Liver (tissue), 9 donors: Measurements from ENCODE around the gene CIC. TPM values are rescaled to one million over a fixed set of nuclear protein-coding genes. Genes with fewer than 3 reads are reported as not detected.
A peak's percentile ranks its signal among the peaks of the same experiment; 100 is the strongest.

Source experiments
- DNase-seq: peaks from one replicate; pipeline ENCODE4 v3.0.0-alpha.2; 2017; ENCODE audit warnings: low spot score
- H3K27ac ChIP-seq, 2 donors: one replicate each; pipeline ENCODE4 v1.7.0; 2013; ENCODE audit warnings: inconsistent platforms in 2 of 2, low read length in 2 of 2, control low read depth in 1 of 2, low read depth in 1 of 2, mild to moderate bottlenecking in 1 of 2
- H3K27me3 ChIP-seq, 4 donors: one replicate each; pipeline versions ENCODE4 v1.6.1 to v1.7.0; 2013; ENCODE audit warnings: low read length in 3 of 4, inconsistent platforms in 1 of 4, mild to moderate bottlenecking in 1 of 4, moderate library complexity in 1 of 4; ENCODE audit not compliant: control insufficient read depth in 4 of 4, insufficient read depth in 4 of 4
- H3K36me3 ChIP-seq, 4 donors: one replicate each; pipeline versions ENCODE4 v1.6.1 to v1.7.0; 2013; ENCODE audit warnings: low read length in 3 of 4, mild to moderate bottlenecking in 3 of 4, low read depth in 1 of 4, moderate library complexity in 1 of 4; ENCODE audit not compliant: control insufficient read depth in 4 of 4, insufficient read depth in 3 of 4
- H3K4me1 ChIP-seq, 4 donors: one replicate each; pipeline versions ENCODE4 v1.6.1 to v1.7.0; 2013; ENCODE audit warnings: low read length in 3 of 4, mild to moderate bottlenecking in 3 of 4, moderate library complexity in 1 of 4; ENCODE audit not compliant: control insufficient read depth in 4 of 4, insufficient read depth in 4 of 4
- H3K4me3 ChIP-seq, 3 donors: one replicate each; pipeline versions ENCODE4 v1.6.1 to v1.7.0; 2013; ENCODE audit warnings: low read length in 3 of 3, control low read depth in 1 of 3, low read depth in 1 of 3, mild to moderate bottlenecking in 1 of 3
- H3K9ac ChIP-seq, 2 donors: one replicate each; pipeline ENCODE4 v1.7.0; 2013; ENCODE audit warnings: low read length in 2 of 2, mild to moderate bottlenecking in 2 of 2, moderate library complexity in 2 of 2, control low read depth in 1 of 2, low read depth in 1 of 2
- H3K9me3 ChIP-seq, 4 donors: one replicate each; pipeline versions ENCODE4 v1.6.1 to v1.7.0; 2013; ENCODE audit warnings: low read length in 3 of 4; ENCODE audit not compliant: control insufficient read depth in 4 of 4
- CTCF ChIP-seq: fragments of 150-350 bp; IDR thresholded peaks from 2 replicates; pipeline ENCODE4 v1.5.1; 2017; ENCODE audit warnings: improper control_type of control experiment, low read depth, low read length; ENCODE audit not compliant: missing input control
- EGR1 ChIP-seq, 2 donors: IDR thresholded peaks; 2 replicates each; pipeline ENCODE4 v1.6.1; 2016 to 2018; ENCODE audit warnings: antibody characterized with exemption in 2 of 2, low read depth in 2 of 2
- FOXA2 ChIP-seq: IDR thresholded peaks from 2 replicates; pipeline ENCODE4 v1.6.1; 2016; ENCODE audit warnings: antibody characterized with exemption
- GABPA ChIP-seq, 2 donors: IDR thresholded peaks in 1 of 2; conservative IDR thresholded peaks in 1 of 2; 2 replicates each; pipeline ENCODE4 v1.6.1; 2016; ENCODE audit warnings: antibody characterized with exemption in 2 of 2, mild to moderate bottlenecking in 1 of 2, moderate library complexity in 1 of 2
- HNF4A ChIP-seq, 2 donors: conservative IDR thresholded peaks; 2 replicates each; pipeline ENCODE4 v1.6.1; 2016; ENCODE audit warnings: antibody characterized with exemption in 2 of 2, mild to moderate bottlenecking in 2 of 2
- HNF4G ChIP-seq: IDR thresholded peaks from 2 replicates; pipeline ENCODE4 v1.6.1; 2016; ENCODE audit warnings: antibody characterized with exemption
- NR2F2 ChIP-seq: IDR thresholded peaks from 2 replicates; pipeline ENCODE4 v1.6.1; 2016; ENCODE audit warnings: antibody characterized with exemption
- RAD21 ChIP-seq, 2 donors: IDR thresholded peaks; 2 replicates each; pipeline ENCODE4 v1.6.1; 2016; ENCODE audit warnings: antibody characterized with exemption in 2 of 2, mild to moderate bottlenecking in 2 of 2
- RXRA ChIP-seq, 2 donors: IDR thresholded peaks; 2 replicates each; pipeline ENCODE4 v1.6.1; 2017 to 2018; ENCODE audit warnings: antibody characterized with exemption in 2 of 2, mild to moderate bottlenecking in 1 of 2
- SP1 ChIP-seq: IDR thresholded peaks from 2 replicates; pipeline ENCODE4 v1.6.1; 2018; ENCODE audit warnings: antibody characterized with exemption, mild to moderate bottlenecking
- YY1 ChIP-seq: IDR thresholded peaks from 2 replicates; pipeline ENCODE4 v1.6.1; 2016; ENCODE audit warnings: antibody characterized with exemption, mild to moderate bottlenecking
- ZBTB33 ChIP-seq: IDR thresholded peaks from 2 replicates; pipeline ENCODE4 v1.6.1; 2016; ENCODE audit warnings: antibody characterized with exemption
- WGBS: extraction: QIAGEN DNeasy Blood & Tissue Kit; methylation state at CpG from one replicate; pipeline ENCODE4 v1.1.7; 2013; 5-methylcytosine and 5-hydroxymethylcytosine counted together
- polyA plus RNA-seq, 2 donors: library from polyadenylated mRNA; stranded (reverse) in 1 of 2; unstranded in 1 of 2; fragments of 200-250 nt in 1 of 2; fragments of >200 nt in 1 of 2; fragmentation: Nextera tagmentation in 1 of 2; extraction: Ambion mirVana in 1 of 2; gene quantifications; one replicate each; pipeline versions ENCODE4 v1.2.1 to v1.2.3, GENCODE V29; 2013 to 2015
- total RNA-seq, 2 donors: library from RNA; depleted of rRNA; stranded (reverse); fragments of >200 nt; gene quantifications; one replicate each; pipeline ENCODE4 v1.2.3, GENCODE V29; 2014
- TF ChIP-seq, protein P1 (sequence below): IDR thresholded peaks from 2 replicates; pipeline ENCODE4 v1.6.1; 2016; ENCODE audit warnings: antibody characterized with exemption
- donor health status: healthy.
- donor health status: healthy.
- donor health status: healthy.
- donor health status: healthy.
- donor health status: healthy.

Gene CIC
- total and polyA plus RNA-seq, 4 donors: 5.6 to 21.3 (median 17.2) TPM

- TF ChIP-seq RAD21 (IDR thresholded peaks at IDR 0.05) (no peak), HNF4G (no peak), FOXA2 (no peak), YY1 (no peak), GABPA (IDR thresholded peaks at IDR 0.05 in 1 of 2, conservative IDR thresholded peaks at IDR 0.05 in 1 of 2) (no peak), EGR1 (IDR thresholded peaks at IDR 0.05; ENCODE audit: low read depth in 2 of 2) (no peak)
- TF ChIP-seq, protein P1, sequence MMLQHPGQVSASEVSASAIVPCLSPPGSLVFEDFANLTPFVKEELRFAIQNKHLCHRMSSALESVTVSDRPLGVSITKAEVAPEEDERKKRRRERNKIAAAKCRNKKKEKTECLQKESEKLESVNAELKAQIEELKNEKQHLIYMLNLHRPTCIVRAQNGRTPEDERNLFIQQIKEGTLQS: no peak
- WGBS: 69% methylated on average over 10 of the region's 10 CpGs
- Histone ChIP-seq H3K9me3 (no peaks in the 10 kb centered on the region), H3K4me3 (no peak overlapping the region), H3K27me3 (no peaks in the 10 kb centered on the region), H3K27ac (peak overlapping the region; percentile 28 to 61), H3K4me1 (peaks cover 22 to 65% (median 42%) of the 10 kb centered on the region in 4 donors), H3K9ac (peak overlapping the region in 1 of 2 donors; percentile 64), H3K36me3 (peaks cover 5 to 16% (median 8%) of the 10 kb centered on the region in 4 donors)
- DNase-seq: peak; percentile 33
Measured at GRCh38 chr19:42277821-42278451, 8.9 kb downstream of the CIC start.

DNA sequence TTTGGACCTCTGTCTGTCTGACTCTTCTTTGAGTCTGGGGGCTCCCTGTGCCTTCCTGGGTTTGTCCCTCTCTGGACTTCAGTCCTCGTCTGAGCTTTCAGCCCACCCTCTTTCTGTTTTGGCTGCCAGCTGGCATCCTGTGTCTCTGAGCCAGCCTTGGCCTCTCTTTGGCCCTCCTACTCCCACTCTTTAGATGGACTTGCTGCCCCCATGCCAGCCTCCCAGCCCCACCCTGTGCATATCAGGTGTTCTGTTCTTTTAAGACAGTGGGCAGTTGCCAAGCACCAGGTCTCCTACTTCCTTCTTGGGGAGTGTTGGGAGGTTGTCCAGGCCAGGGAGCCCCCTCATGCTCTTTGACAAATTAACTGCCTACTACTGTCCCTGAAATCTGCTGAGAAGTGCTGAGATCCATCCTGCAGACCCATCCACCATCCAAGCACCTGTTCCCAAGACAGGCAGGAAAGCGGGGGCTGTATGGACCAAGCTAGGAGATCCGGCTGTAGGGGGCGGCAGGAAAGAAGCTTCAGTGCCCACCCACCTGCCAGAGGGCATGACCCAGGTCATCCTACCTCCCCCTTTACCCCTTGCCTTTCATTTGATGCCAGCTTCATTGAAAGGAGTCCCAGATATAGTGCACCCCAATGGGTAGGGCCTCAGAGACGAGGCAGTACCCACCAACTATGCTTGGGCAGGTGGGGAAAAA, 9.6 kb downstream of the CIC start:
- Histone ChIP-seq H3K27me3 (no peaks in the 10 kb centered on the region), H3K4me3 (no peak overlapping the region), H3K27ac (peak overlapping the region; percentile 61 to 87), H3K36me3 (peaks cover 2 to 9% (median 6%) of the 10 kb centered on the region in 4 donors), H3K9ac (peak overlapping the region in 1 of 2 donors; percentile 64), H3K9me3 (no peaks in the 10 kb centered on the region), H3K4me1 (peaks cover 18 to 72% (median 47%) of the 10 kb centered on the region in 4 donors)
- WGBS: 78% methylated on average over 5 of the region's 5 CpGs
- no peak for TF ChIP-seq NR2F2
- TF ChIP-seq CTCF: no peak
- TF ChIP-seq EGR1 (IDR thresholded peaks at IDR 0.05; ENCODE audit: low read depth in 2 of 2): no peak
- TF ChIP-seq YY1: no peak
- no peak for TF ChIP-seq RXRA (IDR thresholded peaks at IDR 0.05)
- TF ChIP-seq HNF4A (conservative IDR thresholded peaks at IDR 0.05): no peak
- no peak for TF ChIP-seq GABPA (IDR thresholded peaks at IDR 0.05 in 1 of 2, conservative IDR thresholded peaks at IDR 0.05 in 1 of 2)
- TF ChIP-seq, protein P1: no peak
- TF ChIP-seq RAD21 (IDR thresholded peaks at IDR 0.05): no peak
- no peak for TF ChIP-seq ZBTB33
- no peak for TF ChIP-seq HNF4G
- TF ChIP-seq SP1: no peak
- peak; percentile 34 for DNase-seq
